GM19351 (cell line): ENCODE measurements around the gene LYAR.

Experiments
- ATAC-seq: cut with Tn5 transposase; IDR thresholded peaks from one replicate; pipeline ENCODE4 v1.9.1; 2021; ENCODE audit warnings: mild to moderate bottlenecking, moderate library complexity; ENCODE audit not compliant: unreplicated experiment

LYAR gene

DNA sequence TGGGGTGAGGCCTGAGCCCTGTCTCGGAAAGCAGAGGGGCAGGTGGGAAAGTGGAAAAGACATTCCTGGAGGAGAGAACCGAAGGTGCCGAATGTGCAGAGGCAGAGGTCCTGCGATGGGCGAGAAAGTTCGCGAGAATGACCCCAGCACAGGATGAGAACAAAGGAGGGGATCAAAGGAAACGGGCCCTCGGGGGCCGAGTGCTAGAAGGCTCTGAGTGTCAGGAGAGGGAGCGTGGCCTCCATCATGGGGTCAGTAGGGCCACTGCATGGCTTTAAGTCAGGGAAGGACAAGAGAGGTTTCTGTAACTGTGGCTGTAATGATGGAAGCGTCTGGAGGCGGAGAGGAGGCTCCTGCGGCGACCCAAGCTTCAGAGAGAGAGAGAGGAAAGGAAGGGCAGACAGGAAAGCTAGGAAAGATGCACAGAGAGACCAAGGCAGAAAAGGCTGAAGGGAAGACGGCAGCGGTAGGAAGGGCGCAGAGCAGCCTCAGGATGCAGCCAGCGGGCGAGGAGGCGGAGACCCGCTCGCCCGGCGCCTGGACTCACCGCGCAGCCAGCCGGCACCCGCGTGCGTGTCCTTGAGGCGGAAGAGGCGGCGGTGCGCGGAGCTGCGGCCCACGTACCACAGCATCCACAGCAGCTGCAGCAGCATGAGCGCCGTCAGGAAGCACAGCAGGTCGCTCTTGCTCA is 63.9 kb downstream of the LYAR start:
- no peak for ATAC-seq
